ENCODE measurements around the gene POLG2.

GRCh38 chr17:64498308-64499203 lies 1.7 kb upstream of the POLG2 start:
- TF ChIP-seq CBX5 (IDR thresholded peaks at IDR 0.05; ENCODE audit: low read depth) (no peak), EP300 (IDR thresholded peaks at IDR 0.05; ENCODE audit: borderline replicate concordance in 1 of 2, control insufficient read depth in 1 of 2, low read depth in 2 of 2, low read length in 2 of 2) (no peak), ZZZ3 (IDR thresholded peaks at IDR 0.05; ENCODE audit: control insufficient read depth, insufficient read length, low read depth) (no peak)

All from GM12878 (cell line).